Aorta (tissue), 5 donors: Measurements from ENCODE around the gene CELSR3. TPM values are rescaled to one million over a fixed set of nuclear protein-coding genes. Genes with fewer than 3 reads are reported as not detected.

Experiments
- ATAC-seq: fragments of 200-7000 bp; cut with Tn5 transposase; one replicate; pipeline ENCODE4 v1.9.1; 2022; ENCODE audit warnings: moderate library complexity; ENCODE audit not compliant: low FRiP score
- DNase-seq, 2 donors: peaks; one replicate each; pipeline ENCODE4 v3.0.0-alpha.2; 2020
- H3K27ac ChIP-seq, 2 donors: one replicate each; pipeline ENCODE4 v1.5.1; 2013; ENCODE audit warnings: low read length in 2 of 2, mild to moderate bottlenecking in 2 of 2, moderate library complexity in 2 of 2, control low read depth in 1 of 2, inconsistent platforms in 1 of 2, low read depth in 1 of 2
- H3K27me3 ChIP-seq, 2 donors: one replicate each; pipeline ENCODE4 v1.6.1; 2013; ENCODE audit warnings: control low read depth in 1 of 2, low read length in 1 of 2, mild to moderate bottlenecking in 1 of 2, moderate library complexity in 1 of 2; ENCODE audit not compliant: insufficient read depth in 2 of 2, control insufficient read depth in 1 of 2
- H3K36me3 ChIP-seq, 2 donors: one replicate each; pipeline ENCODE4 v1.6.1; 2013; ENCODE audit warnings: control low read depth in 1 of 2, low read length in 1 of 2, mild to moderate bottlenecking in 1 of 2; ENCODE audit not compliant: insufficient read depth in 2 of 2, control insufficient read depth in 1 of 2
- H3K4me1 ChIP-seq, 2 donors: one replicate each; pipeline ENCODE4 v1.6.1; 2013; ENCODE audit warnings: low read length in 2 of 2, control low read depth in 1 of 2, mild to moderate bottlenecking in 1 of 2, moderate library complexity in 1 of 2; ENCODE audit not compliant: insufficient read depth in 2 of 2, control insufficient read depth in 1 of 2
- H3K4me3 ChIP-seq, 2 donors: one replicate each; pipeline ENCODE4 v1.5.1; 2013; ENCODE audit warnings: low read length in 2 of 2, control low read depth in 1 of 2, mild to moderate bottlenecking in 1 of 2
- H3K9me3 ChIP-seq: one replicate; pipeline ENCODE4 v1.6.1; 2013; ENCODE audit warnings: mild to moderate bottlenecking, low read length; ENCODE audit not compliant: control insufficient read depth
- WGBS, 2 donors: extraction: QIAGEN DNeasy Blood & Tissue Kit; methylation state at CpG; one replicate each; pipeline ENCODE4 v1.1.7; 2013; 5-methylcytosine and 5-hydroxymethylcytosine counted together
- intact Hi-C, 2 donors: fragments of 100-400 bp; cut with DNase I; formaldehyde crosslinking; loops; one replicate each; pipeline versions ENCODE4 v1.14.2 to v1.15.0; 2022
- polyA plus RNA-seq, 2 donors: library from polyadenylated mRNA; stranded (reverse); fragments of 200-250 nt; gene quantifications; one replicate each; pipeline ENCODE4 v1.2.3, GENCODE V29; 2013
- total RNA-seq, 2 donors: library from RNA; stranded (reverse); fragmentation: NEBNext Ultra II Directional; extraction: Animal tissue kit (Norgen Biotek cat#: 25700); gene quantifications; one replicate each; pipeline ENCODE4 v1.2.1, GENCODE V29; 2021
- donor health status: healthy with polysubstance abuse.
- donor health status: Bipolar disorder and iron deficiency.
- donor health status: DM: no; HTN: no; CAD: no.
- donor health status: DM: no; HTN: no; CAD: no.
- donor health status: DM: yes; HTN: yes; CAD: no.

CELSR3 gene
- total and polyA plus RNA-seq, 4 donors, result 0.25 to 1.3 (median 1.1) TPM

GRCh38 chr3:48650723-48651122, 12.0 kb downstream of the CELSR3 start:
- ATAC-seq, result no peak
- Histone ChIP-seq H3K27me3 (no peaks in the 10 kb centered on the region), H3K27ac (no peak overlapping the region), H3K4me1 (no peaks in the 10 kb centered on the region), H3K4me3 (no peak overlapping the region), H3K36me3 (no peaks in the 10 kb centered on the region), H3K9me3 (no peaks in the 10 kb centered on the region)
- DNase-seq, result no peak
- 85 to 90% methylated on average over 12 of the region's 12 CpGs for WGBS, 2 donors
- intact Hi-C loops, result no loop called here

DNA sequence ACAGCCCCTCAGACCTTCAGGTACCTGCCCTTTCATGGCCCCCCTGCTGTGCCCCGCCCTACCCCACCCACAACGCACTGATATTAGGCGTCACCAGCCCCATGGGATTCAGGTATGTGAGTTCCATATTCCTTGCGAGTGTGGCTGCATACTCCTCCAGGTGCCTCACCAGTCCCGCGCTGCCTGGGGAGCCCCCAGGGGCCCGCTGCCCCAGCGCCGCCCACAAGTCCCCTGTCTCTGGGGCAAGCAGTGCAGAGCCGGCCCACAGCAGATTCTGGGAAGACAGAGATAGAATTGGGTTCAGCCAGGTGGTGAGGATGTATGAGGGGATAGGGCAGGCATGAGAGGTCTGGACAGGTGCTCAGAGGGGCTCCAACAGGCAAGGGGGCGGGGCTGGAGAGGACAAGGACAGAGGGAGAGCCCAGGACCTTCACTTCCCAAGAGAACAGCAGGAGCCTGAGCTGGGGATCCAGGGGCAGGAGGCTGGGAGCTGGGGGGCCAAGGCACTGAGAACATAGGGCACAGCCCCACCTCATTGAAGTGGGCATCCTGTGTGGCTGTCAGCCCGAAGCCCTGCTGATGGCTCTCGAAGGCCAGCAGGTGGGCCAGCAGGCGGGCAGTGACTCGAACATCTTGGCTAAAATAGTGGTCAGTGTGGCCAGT, 14.4 kb downstream of the CELSR3 start:
- WGBS, 2 donors, result 94 to 95% methylated on average over 15 of the region's 15 CpGs
- intact Hi-C loops, result no loop called here

DNA sequence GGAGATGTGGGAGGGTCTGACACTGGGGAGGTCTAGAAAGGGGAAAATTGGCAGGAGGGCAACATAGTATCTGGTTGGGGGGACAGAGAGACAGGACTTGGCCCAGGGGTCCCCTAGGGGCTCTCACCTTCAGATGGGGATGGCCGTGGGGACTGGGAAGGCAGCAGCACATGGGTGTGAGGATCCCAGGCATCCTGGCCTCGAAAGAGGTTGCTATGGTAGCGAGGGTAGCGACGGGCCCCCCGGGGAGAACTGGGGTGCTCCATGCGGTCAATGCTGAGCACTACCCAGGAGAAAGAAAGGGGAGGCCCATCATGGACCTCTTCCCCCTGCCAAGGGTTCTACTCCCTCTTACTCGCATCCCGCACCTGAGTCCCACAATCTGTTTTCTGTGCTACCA, 15.0 kb downstream of the CELSR3 start:
- ATAC-seq (no peak), DNase-seq (no peak)
- Histone ChIP-seq H3K36me3 (no peaks in the 10 kb centered on the region), H3K4me1 (no peaks in the 10 kb centered on the region), H3K27me3 (no peaks in the 10 kb centered on the region), H3K9me3 (no peaks in the 10 kb centered on the region), H3K27ac (no peak overlapping the region), H3K4me3 (no peak overlapping the region)
- 91 to 95% methylated on average over 6 to 9 of the region's 9 CpGs for WGBS, 2 donors
- intact Hi-C loops, result no loop called here

More for the DNA sequence above, 14.4 kb downstream of the CELSR3 start:
- DNase-seq (no peak), ATAC-seq (no peak)
- H3K27ac ChIP-seq, result no peak overlapping the region
- no peaks in the 10 kb centered on the region for H3K4me1 ChIP-seq
- no peaks in the 10 kb centered on the region for H3K27me3 ChIP-seq
- H3K9me3 ChIP-seq, result no peaks in the 10 kb centered on the region
- no peak overlapping the region for H3K4me3 ChIP-seq
- H3K36me3 ChIP-seq, result no peaks in the 10 kb centered on the region

- intact Hi-C loops, result no loop called here
- Histone ChIP-seq H3K4me3 (no peak overlapping the region), H3K4me1 (no peaks in the 10 kb centered on the region), H3K27ac (no peak overlapping the region), H3K36me3 (no peaks in the 10 kb centered on the region), H3K27me3 (no peaks in the 10 kb centered on the region), H3K9me3 (no peaks in the 10 kb centered on the region)
- DNase-seq, result no peak
- 92 to 95% methylated on average over 22 of the region's 22 CpGs for WGBS, 2 donors
- ATAC-seq, result no peak
Observed at GRCh38 chr3:48644898-48645760, 17.6 kb downstream of the CELSR3 start.

GRCh38 chr3:48642605-48643004, 20.1 kb downstream of the CELSR3 start:
- WGBS, 2 donors, result 90 to 92% methylated on average over 12 of the region's 12 CpGs
- ATAC-seq (no peak), DNase-seq (no peak)
- H3K27me3 ChIP-seq, result no peaks in the 10 kb centered on the region
- H3K36me3 ChIP-seq, result no peaks in the 10 kb centered on the region
- no peaks in the 10 kb centered on the region for H3K9me3 ChIP-seq
- H3K4me3 ChIP-seq, result no peak overlapping the region
- intact Hi-C loops, result no loop called here
- no peaks in the 10 kb centered on the region for H3K4me1 ChIP-seq
- H3K27ac ChIP-seq, result no peak overlapping the region

DNA sequence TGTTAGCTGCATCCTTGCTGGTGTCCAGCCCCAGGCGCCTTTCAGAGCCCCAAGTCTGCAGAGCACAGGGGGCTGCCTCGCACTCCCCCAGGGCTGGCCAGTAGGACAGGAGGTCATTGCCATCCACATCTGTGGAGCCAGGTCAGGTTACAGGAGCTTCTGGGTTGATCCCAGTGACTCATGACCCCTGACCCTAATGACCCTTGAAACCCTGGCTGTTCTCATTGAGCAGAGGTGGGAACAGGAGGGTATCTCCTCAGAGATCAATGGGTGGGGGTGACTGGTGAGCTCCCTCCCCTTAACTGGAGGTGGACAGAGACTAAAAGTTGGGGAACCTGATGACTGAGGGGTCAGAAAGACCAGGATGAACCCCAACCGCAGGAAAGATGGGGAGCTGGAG, 21.3 kb downstream of the CELSR3 start:
- 90 to 93% methylated on average over 3 of the region's 3 CpGs for WGBS, 2 donors
- no peaks in the 10 kb centered on the region for H3K27me3 ChIP-seq
- no peaks in the 10 kb centered on the region for H3K36me3 ChIP-seq
- DNase-seq (no peak), ATAC-seq (no peak)
- intact Hi-C loops, result no loop called here
- no peaks in the 10 kb centered on the region for H3K9me3 ChIP-seq
- no peaks in the 10 kb centered on the region for H3K4me1 ChIP-seq
- no peak overlapping the region for H3K27ac ChIP-seq
- no peak overlapping the region for H3K4me3 ChIP-seq

DNA sequence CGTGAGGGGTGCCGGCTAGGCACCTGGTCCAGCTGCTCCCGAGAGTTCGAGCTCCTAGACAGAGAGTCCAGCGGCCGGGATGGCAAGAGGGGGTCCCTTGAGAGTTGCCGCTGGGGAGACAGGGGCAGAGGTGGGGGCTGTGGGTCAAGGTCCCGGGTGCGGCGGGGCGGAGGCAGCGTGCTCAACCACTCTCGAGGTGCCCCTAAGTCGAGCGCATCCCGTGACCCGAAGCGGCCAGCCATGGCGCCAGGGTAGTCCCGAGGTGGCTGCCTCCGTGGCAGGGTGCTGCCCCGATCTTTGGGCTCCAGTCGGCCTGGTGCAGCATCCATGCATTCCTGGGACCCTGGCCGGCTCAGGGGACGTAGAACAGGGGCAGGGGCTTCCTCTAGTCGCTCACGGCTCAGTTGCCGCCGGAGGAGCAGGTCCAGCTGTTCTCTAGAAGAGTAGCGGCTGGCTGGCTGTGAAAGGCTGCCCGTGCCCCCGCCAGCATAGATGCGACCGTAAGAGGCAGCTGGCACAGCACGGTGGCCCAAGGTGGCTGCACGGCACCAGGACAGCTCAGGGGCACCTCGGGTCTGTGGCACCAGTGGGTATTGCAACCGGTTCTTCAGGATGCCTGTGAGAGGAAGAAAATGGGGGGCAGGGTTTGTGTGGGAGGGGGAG, 22.6 kb downstream of the CELSR3 start:
- ATAC-seq (no peak), DNase-seq (no peak)
- 92 to 93% methylated on average over 37 to 38 of the region's 38 CpGs for WGBS, 2 donors
- H3K4me1 ChIP-seq, result no peaks in the 10 kb centered on the region
- no peaks in the 10 kb centered on the region for H3K9me3 ChIP-seq
- H3K4me3 ChIP-seq, result no peak overlapping the region
- no peak overlapping the region for H3K27ac ChIP-seq
- intact Hi-C loops, result loop anchor here in 1 of 2 donors (5.0 to 10.0 kb wide), 2 partner anchors 43 to 175 kb away; partner anchors contain the start of gene COL7A1
- H3K36me3 ChIP-seq, result no peaks in the 10 kb centered on the region
- H3K27me3 ChIP-seq, result no peaks in the 10 kb centered on the region

- no peaks in the 10 kb centered on the region for H3K4me1 ChIP-seq
- DNase-seq (no peak), ATAC-seq (no peak)
- intact Hi-C loops, result loop anchor here in 1 of 2 donors (5.0 to 10.0 kb wide), 2 partner anchors 40 to 173 kb away; partner anchors contain the start of gene COL7A1
- no peaks in the 10 kb centered on the region for H3K9me3 ChIP-seq
- 67 to 71% methylated on average over 6 of the region's 6 CpGs for WGBS, 2 donors
- H3K27me3 ChIP-seq, result no peaks in the 10 kb centered on the region
- H3K27ac ChIP-seq, result no peak overlapping the region
- no peak overlapping the region for H3K4me3 ChIP-seq
- no peaks in the 10 kb centered on the region for H3K36me3 ChIP-seq
Observed at GRCh38 chr3:48637305-48637704, 25.4 kb downstream of the CELSR3 start.
